Measurements from ENCODE around the gene MSMO1. TPM values are rescaled to one million over a fixed set of nuclear protein-coding genes. Genes with fewer than 3 reads are reported as not detected.

The MSMO1 gene
- total and polyA plus RNA-seq, 10 of the 15 experiments (the other 5 are each of a cell fraction or from before 2014, with no cell fraction given), result 63.6 to 168 (median 105) TPM

MicroRNAs encoded within 50 kb of the gene (microRNA counts, 767-probe panel; counts per million panel counts)
- microRNA hsa-miR-578, result 977 counts per million, percentile 26 among the panel's probes with 10 or more counts

Small RNAs within 50 kb of the gene (microRNA-seq; reads per million reads assigned to microRNA genes)
- not detected for gene MIR578

Small RNAs within 50 kb of the gene (small RNA-seq; reads per million reads assigned to genes)
- gene MIR578, result not detected

Other genes starting within 250 kb of the MSMO1 start
- gene TMEM192, start 214.8 kb upstream of the MSMO1 start, total RNA-seq (2014; rRNA removed), result 10.0 and 16.0 TPM in 2 replicates
- 10.1 and 10.4 TPM in 2 replicates for gene TMEM192, start 214.8 kb upstream of the MSMO1 start, total RNA-seq (2014; rRNA removed; fragmentation: Illumina TruSeq; extraction: Trizol)
- gene TMEM192, start 214.8 kb upstream of the MSMO1 start, total RNA-seq (2021), result 8.9 and 10.6 TPM in 2 replicates
- gene TMEM192, start 214.8 kb upstream of the MSMO1 start, polyA plus RNA-seq (2011; rRNA removed), result 11.3 and 13.1 TPM in 2 replicates
- gene TMEM192, start 214.8 kb upstream of the MSMO1 start, polyA plus RNA-seq (2014; fragmentation: Illumina TruSeq; extraction: Trizol), result 13.2 and 16.0 TPM in 2 replicates
- gene TMEM192, start 214.8 kb upstream of the MSMO1 start, polyA plus RNA-seq (2014; fragmentation: Nextera tagmentation; extraction: Ambion mirVana), result 1 to 10 TPM; 1.8 to 3.8 TPM
- 8.6 and 10.7 TPM in 2 replicates for gene TMEM192, start 214.8 kb upstream of the MSMO1 start, polyA plus RNA-seq (2014; rRNA removed)
- 10 to 100 TPM; 10.0 to 13.1 TPM for gene TMEM192, start 214.8 kb upstream of the MSMO1 start, polyA plus RNA-seq (2016; fragmentation: Nextera tagmentation; extraction: Ambion mirVana)
- gene KLHL2, start 120.1 kb upstream of the MSMO1 start, total RNA-seq (2014; rRNA removed), result 12.8 and 15.4 TPM in 2 replicates
- 14.6 and 15.8 TPM in 2 replicates for gene KLHL2, start 120.1 kb upstream of the MSMO1 start, total RNA-seq (2014; rRNA removed; fragmentation: Illumina TruSeq; extraction: Trizol)
- 15.6 and 18.9 TPM in 2 replicates for gene KLHL2, start 120.1 kb upstream of the MSMO1 start, total RNA-seq (2021)
- 22.8 and 31.2 TPM in 2 replicates for gene KLHL2, start 120.1 kb upstream of the MSMO1 start, polyA plus RNA-seq (2011; rRNA removed)
- 12.9 and 19.2 TPM in 2 replicates for gene KLHL2, start 120.1 kb upstream of the MSMO1 start, polyA plus RNA-seq (2014; fragmentation: Illumina TruSeq; extraction: Trizol)
- gene KLHL2, start 120.1 kb upstream of the MSMO1 start, polyA plus RNA-seq (2014; fragmentation: Nextera tagmentation; extraction: Ambion mirVana), result 1 to 10 TPM; 8.6 TPM
- gene KLHL2, start 120.1 kb upstream of the MSMO1 start, polyA plus RNA-seq (2014; rRNA removed), result 12.4 and 17.5 TPM in 2 replicates
- gene KLHL2, start 120.1 kb upstream of the MSMO1 start, polyA plus RNA-seq (2016; fragmentation: Nextera tagmentation; extraction: Ambion mirVana), result 10 to 100 TPM in 1 of 2 experiments, 1 to 10 TPM in 1; 4.8 to 12.0 TPM
- not detected in 2 replicates for gene CPE, start 51.3 kb downstream of the MSMO1 start, total RNA-seq (2014; rRNA removed)
- gene CPE, start 51.3 kb downstream of the MSMO1 start, total RNA-seq (2014; rRNA removed; fragmentation: Illumina TruSeq; extraction: Trizol), result not detected in 2 replicates
- gene CPE, start 51.3 kb downstream of the MSMO1 start, total RNA-seq (2021), result not detected in 2 replicates
- gene CPE, start 51.3 kb downstream of the MSMO1 start, polyA plus RNA-seq (2011; rRNA removed), result not detected in 2 replicates
- not detected in 2 replicates for gene CPE, start 51.3 kb downstream of the MSMO1 start, polyA plus RNA-seq (2014; fragmentation: Illumina TruSeq; extraction: Trizol)
- gene CPE, start 51.3 kb downstream of the MSMO1 start, polyA plus RNA-seq (2014; fragmentation: Nextera tagmentation; extraction: Ambion mirVana), result under 1 TPM in 1 of 2 experiments, not detected in 1; 0.05 TPM
- not detected in 2 replicates for gene CPE, start 51.3 kb downstream of the MSMO1 start, polyA plus RNA-seq (2014; rRNA removed)
- under 1 TPM in 1 of 2 experiments, not detected in 1; 0.14 TPM for gene CPE, start 51.3 kb downstream of the MSMO1 start, polyA plus RNA-seq (2016; fragmentation: Nextera tagmentation; extraction: Ambion mirVana)

Data from GM12878 (cell line).